Pons (tissue), 1 donor: ENCODE data around the gene MRPL36.
A peak's percentile ranks its signal among the peaks of the same experiment; 100 is the strongest.

ENCODE experiments used
- DNase-seq: peaks from one replicate; pipeline ENCODE4 v3.0.0-alpha.2; 2016; ENCODE audit warnings: low spot score

MRPL36 gene

GRCh38 chr5:1764606-1764960 is 35.1 kb downstream of the MRPL36 start:
- DNase-seq = no peak

- DNase-seq = no peak
Observed at GRCh38 chr5:1763960-1764605, 35.6 kb downstream of the MRPL36 start.

- DNase-seq = peak; percentile 16
Observed at GRCh38 chr5:1763548-1763911, 36.1 kb downstream of the MRPL36 start.

- no peak for DNase-seq
Observed at GRCh38 chr5:1762883-1763547, 36.6 kb downstream of the MRPL36 start.

- DNase-seq = no peak
Observed at GRCh38 chr5:1762121-1762882, 37.3 kb downstream of the MRPL36 start.

GRCh38 chr5:1761453-1761755 is 38.2 kb downstream of the MRPL36 start:
- DNase-seq = no peak

- no peak for DNase-seq
Observed at GRCh38 chr5:1760656-1761452, 38.8 kb downstream of the MRPL36 start.

- DNase-seq = no peak
Observed at GRCh38 chr5:1760231-1760630, 39.4 kb downstream of the MRPL36 start.

GRCh38 chr5:1759378-1759970 is 40.2 kb downstream of the MRPL36 start:
- DNase-seq = no peak

- DNase-seq = no peak
Observed at GRCh38 chr5:1758574-1758973, 41.1 kb downstream of the MRPL36 start.

GRCh38 chr5:1757511-1757910 is 42.1 kb downstream of the MRPL36 start:
- no peak for DNase-seq

GRCh38 chr5:1756481-1756880 is 43.2 kb downstream of the MRPL36 start:
- no peak for DNase-seq

GRCh38 chr5:1755321-1755949 is 44.2 kb downstream of the MRPL36 start:
- no peak for DNase-seq

GRCh38 chr5:1754531-1755220 is 45.0 kb downstream of the MRPL36 start:
- DNase-seq = no peak

- DNase-seq = no peak
Observed at GRCh38 chr5:1753490-1753889, 46.1 kb downstream of the MRPL36 start.

- DNase-seq = no peak
Observed at GRCh38 chr5:1752881-1753280, 46.8 kb downstream of the MRPL36 start.

GRCh38 chr5:1751864-1752822 is 47.5 kb downstream of the MRPL36 start:
- DNase-seq = no peak

- no peak for DNase-seq
Observed at GRCh38 chr5:1751026-1751863, 48.4 kb downstream of the MRPL36 start.

GRCh38 chr5:1750469-1750868 is 49.2 kb downstream of the MRPL36 start:
- DNase-seq = no peak
